SHP77 treated with DMSO at 0.1 percent for 48 hours (cell line): ENCODE measurements around the gene ANKRD23.

ENCODE experiments used
- DNase-seq: peaks from one replicate; lab custom pipeline; 2025; lab: John Stamatoyannopoulos, UW

ANKRD23 gene

GRCh38 chr2:96877042-96877451, 33.2 kb upstream of the ANKRD23 start:
- DNase-seq, result no peak

GRCh38 chr2:96876269-96877041, 32.6 kb upstream of the ANKRD23 start:
- no peak for DNase-seq

- no peak for DNase-seq
Observed at GRCh38 chr2:96875498-96876268, 31.9 kb upstream of the ANKRD23 start.

- DNase-seq, result no peak
Observed at GRCh38 chr2:96874198-96874831, 30.5 kb upstream of the ANKRD23 start.

GRCh38 chr2:96873651-96874096, 29.9 kb upstream of the ANKRD23 start:
- no peak for DNase-seq

- DNase-seq, result no peak
Observed at GRCh38 chr2:96872591-96873349, 28.9 kb upstream of the ANKRD23 start.

GRCh38 chr2:96870626-96871255, 26.9 kb upstream of the ANKRD23 start:
- peak; percentile 11 for DNase-seq

GRCh38 chr2:96869822-96870625, 26.2 kb upstream of the ANKRD23 start, which contains the start of gene SEMA4C:
Gene SEMA4C (minus strand): TSS chr2:96870080. CDS start chr2:96867886, 2,194 bp downstream.
- DNase-seq, result peak; percentile 12

GRCh38 chr2:96869281-96869821, 25.5 kb upstream of the ANKRD23 start:
- no peak for DNase-seq

- DNase-seq, result peak; percentile 29
Observed at GRCh38 chr2:96868555-96869280, 24.9 kb upstream of the ANKRD23 start.

GRCh38 chr2:96867756-96868554, 24.1 kb upstream of the ANKRD23 start:
- DNase-seq, result no peak

GRCh38 chr2:96866986-96867755, 23.4 kb upstream of the ANKRD23 start:
- DNase-seq, result no peak

GRCh38 chr2:96866586-96866985, 22.8 kb upstream of the ANKRD23 start:
- no peak for DNase-seq

GRCh38 chr2:96866149-96866548, 22.3 kb upstream of the ANKRD23 start:
- DNase-seq, result no peak

GRCh38 chr2:96865654-96866053, 21.8 kb upstream of the ANKRD23 start:
- DNase-seq, result no peak

GRCh38 chr2:96864343-96865091, 20.7 kb upstream of the ANKRD23 start:
- DNase-seq, result no peak
